BLaER1 treated with 17β-estradiol and CSF1 and Interleukin-3, amounts not matched to agents 10 nM and 100 nM (cell line): ENCODE measurements around the gene LCE6A.
A peak's percentile ranks its signal among the peaks of the same experiment; 100 is the strongest.

ENCODE experiments used
- H3K27ac ChIP-seq, 11 experiments: shearing (Covaris generic); formaldehyde crosslinking; 2 replicates each; pipeline ENCODE4 v1.8.1; 2022
- H3K27me3 ChIP-seq, 11 experiments: shearing (Covaris generic); formaldehyde crosslinking; 2 replicates each; pipeline ENCODE4 v1.8.1; 2022
- H3K36me3 ChIP-seq, 11 experiments: shearing (Covaris generic); formaldehyde crosslinking; 2 replicates each; pipeline ENCODE4 v1.8.1; 2022
- H3K4me1 ChIP-seq, 10 experiments: shearing (Covaris generic); formaldehyde crosslinking; 2 replicates each; pipeline ENCODE4 v1.8.1; 2022
- H3K4me2 ChIP-seq, 11 experiments: shearing (Covaris generic); formaldehyde crosslinking; 2 replicates each; pipeline ENCODE4 v1.8.1; 2022
- H3K4me3 ChIP-seq, 10 experiments: shearing (Covaris generic); formaldehyde crosslinking; 2 replicates each; pipeline ENCODE4 v1.8.1; 2022
- H3K9ac ChIP-seq, 11 experiments: shearing (Covaris generic); formaldehyde crosslinking; 2 replicates each; pipeline ENCODE4 v1.8.1; 2022
- H3K9me3 ChIP-seq, 11 experiments: shearing (Covaris generic); formaldehyde crosslinking; replicated peaks in 1 of 11; 2 replicates each; pipeline ENCODE4 v1.8.1; 2022
- H4K20me1 ChIP-seq, 11 experiments: shearing (Covaris generic); formaldehyde crosslinking; 2 replicates each; pipeline ENCODE4 v1.8.1; 2022
- Cebpa-rat ChIP-seq, 11 experiments: shearing (Covaris generic); IDR thresholded peaks; 2 replicates each; pipeline ENCODE4 v1.8.1; 2022

The LCE6A gene

DNA sequence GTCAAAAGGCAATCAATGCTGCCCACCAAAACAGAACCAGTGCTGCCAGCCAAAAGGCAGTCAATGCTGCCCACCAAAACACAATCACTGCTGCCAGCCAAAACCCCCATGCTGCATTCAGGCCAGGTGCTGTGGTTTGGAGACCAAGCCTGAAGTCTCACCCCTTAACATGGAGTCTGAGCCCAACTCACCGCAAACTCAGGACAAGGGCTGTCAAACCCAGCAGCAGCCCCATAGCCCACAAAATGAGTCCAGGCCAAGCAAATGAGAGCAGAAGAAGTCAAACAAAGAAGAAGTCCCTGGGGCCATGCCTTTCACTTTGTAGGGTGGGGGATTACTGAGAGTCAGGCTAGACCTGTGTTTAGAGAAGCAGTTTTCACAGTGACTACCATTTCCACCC is 41.9 kb downstream of the LCE6A start:
- no peak overlapping the region for H3K27ac ChIP-seq

DNA sequence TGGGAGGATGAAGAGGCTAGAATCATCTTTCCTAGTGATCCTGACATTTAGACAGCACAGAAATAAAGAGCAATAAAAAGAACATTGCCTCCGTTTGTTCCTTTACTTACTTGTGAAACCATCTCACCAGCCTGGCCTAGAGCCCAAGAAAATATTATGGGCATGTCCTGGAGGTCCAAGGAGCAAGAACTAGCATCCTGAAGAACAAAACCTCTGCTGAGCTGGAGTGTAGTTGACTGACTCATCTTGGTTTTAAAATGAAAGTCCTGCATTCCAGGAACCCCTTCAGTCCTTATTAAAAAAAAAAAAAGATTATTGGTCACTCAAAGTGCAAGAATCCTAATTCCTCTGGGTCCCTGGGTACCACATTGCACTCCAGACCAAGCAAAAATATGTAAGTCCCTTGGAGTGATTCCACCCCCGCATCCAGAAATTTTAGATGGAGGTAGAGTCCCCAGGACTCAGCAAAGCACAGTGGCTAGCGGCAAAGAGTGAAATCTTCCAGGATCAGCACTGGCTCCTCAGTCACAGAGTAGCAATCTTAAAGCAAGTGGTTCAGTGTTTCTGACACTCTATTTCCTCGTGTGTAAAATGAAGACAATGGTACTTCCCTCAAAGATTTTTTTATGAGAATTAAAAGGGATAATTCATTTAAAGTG is 42.4 kb downstream of the LCE6A start:
- Histone ChIP-seq H3K27ac (no peak overlapping the region), H3K9ac (no peak overlapping the region), H3K4me2 (no peak overlapping the region), H3K4me3 (no peak overlapping the region), H3K36me3 (no peaks in the 10 kb centered on the region), H3K4me1 (peaks cover 0 to 16% (median 0%) of the 10 kb centered on the region in 10 experiments; a peak in 9 of 20 replicates), H4K20me1 (no peaks in the 10 kb centered on the region), H3K27me3 (no peaks in the 10 kb centered on the region), H3K9me3 (no peaks in the 10 kb centered on the region)
- TF ChIP-seq Cebpa-rat (IDR thresholded peaks at IDR 0.05), result no peak

More for the DNA sequence above, 41.9 kb downstream of the LCE6A start:
- Histone ChIP-seq H3K9me3 (no peaks in the 10 kb centered on the region), H4K20me1 (no peaks in the 10 kb centered on the region), H3K27me3 (no peaks in the 10 kb centered on the region), H3K9ac (no peak overlapping the region), H3K4me1 (peaks cover 0 to 16% (median 0%) of the 10 kb centered on the region in 10 experiments; a peak in 9 of 20 replicates), H3K36me3 (no peaks in the 10 kb centered on the region), H3K4me2 (peak overlapping the region in 4 of 11 experiments; percentile 3 to 45 (median 22); a peak in 4 of 22 replicates), H3K4me3 (no peak overlapping the region)
- TF ChIP-seq Cebpa-rat (IDR thresholded peaks at IDR 0.05), result no peak

DNA sequence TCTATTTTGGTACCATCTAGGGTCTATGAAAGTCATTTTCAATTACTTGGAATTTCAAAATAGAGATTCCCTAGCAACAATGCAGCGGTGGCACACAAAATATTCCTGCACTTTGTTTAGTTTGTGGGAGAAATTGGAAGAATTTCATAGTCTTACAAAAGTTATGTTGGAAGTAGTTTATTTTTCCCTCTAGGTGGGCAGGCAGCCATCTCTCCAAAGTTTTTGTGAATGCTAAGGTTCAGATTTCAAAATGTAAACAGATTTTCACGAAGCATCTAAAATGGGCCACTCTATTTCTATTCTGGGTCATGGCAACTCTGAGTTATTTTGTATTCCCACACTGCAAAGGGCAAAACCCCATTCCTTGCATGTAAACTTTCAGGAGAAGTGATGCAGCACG is 43.4 kb downstream of the LCE6A start:
- Histone ChIP-seq H4K20me1 (no peaks in the 10 kb centered on the region), H3K27ac (no peak overlapping the region), H3K4me3 (no peak overlapping the region), H3K36me3 (no peaks in the 10 kb centered on the region), H3K9me3 (no peaks in the 10 kb centered on the region), H3K27me3 (no peaks in the 10 kb centered on the region), H3K4me1 (peaks cover 0 to 12% (median 0%) of the 10 kb centered on the region in 10 experiments; a peak in 9 of 20 replicates), H3K9ac (no peak overlapping the region), H3K4me2 (no peak overlapping the region)
- TF ChIP-seq Cebpa-rat (IDR thresholded peaks at IDR 0.05), result no peak

DNA sequence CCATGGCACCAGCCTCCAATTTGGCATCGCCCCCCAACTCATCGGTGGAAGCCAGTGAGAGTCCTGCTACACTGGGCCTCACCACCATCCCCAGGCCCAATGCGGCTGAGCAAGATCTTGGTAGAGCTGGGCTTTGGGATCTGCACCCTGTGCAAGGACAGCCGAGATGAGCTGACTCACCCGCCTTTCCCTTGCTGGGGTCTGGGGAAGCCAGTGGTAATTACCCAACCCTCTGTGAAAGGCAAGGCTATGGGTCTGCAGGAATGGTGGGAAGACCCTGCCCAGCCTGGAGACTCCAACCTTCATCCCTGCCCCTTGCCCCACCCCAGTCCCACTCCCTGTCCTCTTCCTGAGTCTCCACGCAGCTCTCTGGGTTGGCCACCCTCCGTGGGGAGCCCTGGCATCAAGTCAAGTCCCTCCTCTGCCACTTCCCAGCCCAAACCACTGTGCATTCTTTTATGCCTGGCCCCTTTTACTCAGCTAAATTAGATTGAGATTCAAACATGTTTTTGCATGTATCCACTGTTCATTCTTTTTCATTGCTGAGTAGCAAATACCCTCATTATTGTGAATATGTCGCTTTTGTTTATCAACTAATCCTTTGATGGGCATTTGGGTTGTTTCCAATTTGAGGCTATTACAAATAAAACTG is 44.2 kb downstream of the LCE6A start:
- H3K9me3 ChIP-seq, result no peaks in the 10 kb centered on the region
- H3K4me1 ChIP-seq, result peaks cover 0 to 12% (median 0%) of the 10 kb centered on the region in 10 experiments; a peak in 9 of 20 replicates
- H3K4me2 ChIP-seq, result peak overlapping the region in 1 of 11 experiments; percentile 6; a peak in 1 of 22 replicates
- no peaks in the 10 kb centered on the region for H3K27me3 ChIP-seq
- H3K4me3 ChIP-seq, result no peak overlapping the region
- TF ChIP-seq Cebpa-rat (IDR thresholded peaks at IDR 0.05), result no peak
- no peak overlapping the region for H3K9ac ChIP-seq
- H3K27ac ChIP-seq, result no peak overlapping the region
- H4K20me1 ChIP-seq, result no peaks in the 10 kb centered on the region
- no peaks in the 10 kb centered on the region for H3K36me3 ChIP-seq

DNA sequence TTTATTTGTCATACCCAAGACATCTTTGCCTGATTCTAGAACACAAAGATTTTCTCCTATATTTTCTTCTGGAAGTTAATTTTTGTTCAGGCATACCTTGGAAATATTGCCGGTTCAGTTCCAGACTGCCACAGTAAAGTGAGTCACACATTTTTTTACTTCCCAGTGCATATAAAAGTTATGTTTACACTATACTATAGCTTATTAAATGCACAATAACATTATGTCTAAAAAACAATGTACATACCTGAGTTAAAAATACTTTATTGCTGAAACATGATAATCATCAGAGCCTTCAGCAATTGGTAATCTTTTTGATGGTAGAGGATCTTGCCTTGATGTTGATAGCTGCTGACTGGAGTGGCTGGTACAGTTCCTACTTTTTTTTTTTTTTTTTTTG is 45.5 kb downstream of the LCE6A start:
- Histone ChIP-seq H3K9ac (no peak overlapping the region), H3K27ac (no peak overlapping the region), H3K9me3 (no peaks in the 10 kb centered on the region), H3K4me2 (no peak overlapping the region), H3K27me3 (no peaks in the 10 kb centered on the region), H3K4me3 (no peak overlapping the region), H3K4me1 (peaks cover 0 to 12% (median 0%) of the 10 kb centered on the region in 10 experiments; a peak in 9 of 20 replicates), H4K20me1 (no peaks in the 10 kb centered on the region), H3K36me3 (no peaks in the 10 kb centered on the region)
- TF ChIP-seq Cebpa-rat (IDR thresholded peaks at IDR 0.05), result no peak
